Prostate gland (tissue), 2 donors: ENCODE data around the gene ACOXL.

Source experiments
- CTCF ChIP-seq, 4 experiments: fragments of 200-600 bp in 2 of 4; fragments of 450-650 bp in 2 of 4; sonication (generic) in 2 of 4; IDR thresholded peaks; 1 replicate in 3 of 4; 2 replicates in 1 of 4; pipeline ENCODE4 v1.5.1; 2016 to 2019; ENCODE audit warnings: antibody characterized with exemption in 4 of 4, mild to moderate bottlenecking in 2 of 4, moderate library complexity in 2 of 4
- POLR2A ChIP-seq: fragments of 450-650 bp; IDR thresholded peaks from one replicate; pipeline ENCODE4 v1.6.1; 2016; ENCODE audit warnings: antibody characterized with exemption, mild to moderate bottlenecking
- POLR2AphosphoS5 ChIP-seq: sonication (generic); formaldehyde crosslinking; IDR thresholded peaks from one replicate; pipeline ENCODE4 v1.6.1; 2017; ENCODE audit warnings: antibody characterized with exemption

GRCh38 chr2:110840508-110840907 is 108.1 kb downstream of the ACOXL start:
- TF ChIP-seq CTCF (IDR thresholded peaks at IDR 0.05), result no peak
- no peak for TF ChIP-seq POLR2AphosphoS5
- TF ChIP-seq POLR2A, result no peak
